C1 segment of cervical spinal cord (tissue), 14 donors: ENCODE measurements around the gene NAA35.
"Not testable (repeated sequence)": the region's sequence is repeated elsewhere in the genome, so short reads cannot be mapped to it uniquely, and the experiment has no call there.

ENCODE experiments used
- DNase-seq, 14 donors: peaks; one replicate each; lab custom pipeline; 2025; lab: John Stamatoyannopoulos, UW

Gene NAA35

DNA sequence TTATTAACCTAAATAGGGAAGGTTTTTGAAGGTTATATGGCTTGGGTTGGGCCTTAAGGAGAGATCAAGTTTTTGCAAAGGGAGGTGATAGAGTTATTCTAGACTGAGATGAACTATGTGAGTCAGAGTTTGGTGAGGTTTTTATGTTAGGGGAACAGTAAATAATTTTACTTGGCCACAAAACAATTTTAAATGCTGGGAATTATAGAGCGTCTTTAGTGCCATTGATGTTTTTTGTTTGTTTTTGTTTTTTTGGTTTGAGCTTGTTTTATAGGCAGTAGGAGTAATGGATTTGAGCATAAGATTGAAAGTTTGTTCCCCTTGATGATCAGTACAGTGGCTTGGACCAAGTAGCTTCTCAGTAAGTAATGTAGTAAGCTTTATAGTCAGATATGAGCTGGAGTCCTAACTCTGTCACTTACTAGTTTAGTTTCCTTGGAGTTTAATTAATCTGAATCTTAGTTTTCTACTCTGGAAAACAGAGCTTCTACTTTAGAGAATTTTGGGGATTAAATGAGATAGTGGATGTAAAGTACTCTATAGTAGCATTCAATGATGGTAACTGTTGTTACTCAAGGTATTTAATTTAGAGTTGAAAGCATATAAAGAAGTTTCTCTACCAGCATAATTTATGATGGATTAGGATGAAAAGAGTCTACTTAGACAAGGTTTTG lies 2.9 kb downstream of the NAA35 start:
- no peak for DNase-seq

DNA sequence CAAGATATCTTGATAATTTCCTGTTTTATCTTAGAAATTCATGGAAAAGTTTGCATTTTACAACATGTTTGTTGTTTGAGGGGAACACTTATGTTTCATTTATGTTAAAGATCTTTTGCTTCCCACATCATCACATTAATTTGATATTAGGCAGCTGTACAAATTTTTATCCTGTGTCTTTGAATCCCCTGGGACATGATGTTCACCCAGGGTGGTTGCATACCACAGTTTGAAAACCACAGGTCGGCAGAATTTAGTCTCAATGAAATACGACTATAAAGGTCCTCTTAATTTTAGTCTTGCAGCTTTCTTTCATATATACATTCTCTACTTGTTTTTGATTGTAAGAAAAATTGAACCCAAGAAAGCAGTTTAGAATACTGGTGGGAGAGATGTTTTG lies 3.7 kb downstream of the NAA35 start:
- no peak for DNase-seq

DNA sequence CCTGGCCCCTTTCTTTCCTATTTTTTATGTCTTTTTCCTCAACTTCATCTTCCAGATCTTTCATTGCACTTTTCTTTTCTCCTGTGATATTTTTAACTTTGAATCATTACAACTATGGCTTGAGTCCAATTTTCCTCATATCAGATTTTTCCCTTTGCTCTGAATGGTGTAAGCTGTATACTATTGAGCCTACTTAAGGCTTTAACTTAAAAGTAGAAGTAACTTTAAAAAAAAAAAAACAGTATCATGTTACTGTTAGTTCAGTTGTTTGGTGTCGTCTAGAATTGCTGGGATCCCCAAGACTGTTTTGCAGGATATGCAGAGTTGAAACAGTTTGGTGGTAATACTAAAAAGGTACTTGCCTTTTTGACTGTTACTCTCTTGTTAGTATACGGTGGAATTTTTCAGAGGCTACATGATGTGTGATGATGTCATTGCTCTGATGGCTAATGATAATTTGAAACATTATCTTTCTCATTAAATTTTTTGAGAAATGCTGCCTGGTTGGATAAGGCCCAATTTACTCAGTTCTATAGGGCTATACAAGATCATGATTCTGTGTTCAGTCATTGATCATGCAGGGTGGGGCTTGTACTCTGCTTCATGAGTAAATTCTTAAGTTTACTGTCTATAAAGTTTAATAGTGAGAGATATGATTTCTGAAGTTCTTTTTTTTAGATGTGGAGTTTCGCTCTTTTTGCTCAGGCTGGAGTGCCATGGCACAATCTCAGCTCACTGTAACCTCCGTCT lies 8.8 kb downstream of the NAA35 start:
- no peak for DNase-seq

DNA sequence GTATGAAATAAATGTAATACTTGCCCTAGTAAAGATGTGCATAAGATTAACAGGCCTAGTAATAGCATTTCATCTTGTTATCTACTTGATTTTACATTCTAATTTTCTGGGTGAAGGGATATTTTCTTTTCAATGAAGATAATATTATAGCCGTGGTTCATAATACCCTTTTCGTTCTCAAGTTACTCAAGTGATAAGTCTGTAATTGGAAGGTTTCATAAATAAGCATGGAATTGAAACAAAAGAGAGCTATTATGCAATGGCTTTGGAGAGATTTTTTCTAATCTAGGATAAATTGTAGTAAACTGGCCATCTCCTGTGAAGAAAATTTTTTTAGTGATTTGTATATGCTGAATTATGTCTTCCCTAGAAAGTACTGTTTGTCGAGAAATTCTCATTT lies 19.0 kb downstream of the NAA35 start:
- no peak for DNase-seq

DNA sequence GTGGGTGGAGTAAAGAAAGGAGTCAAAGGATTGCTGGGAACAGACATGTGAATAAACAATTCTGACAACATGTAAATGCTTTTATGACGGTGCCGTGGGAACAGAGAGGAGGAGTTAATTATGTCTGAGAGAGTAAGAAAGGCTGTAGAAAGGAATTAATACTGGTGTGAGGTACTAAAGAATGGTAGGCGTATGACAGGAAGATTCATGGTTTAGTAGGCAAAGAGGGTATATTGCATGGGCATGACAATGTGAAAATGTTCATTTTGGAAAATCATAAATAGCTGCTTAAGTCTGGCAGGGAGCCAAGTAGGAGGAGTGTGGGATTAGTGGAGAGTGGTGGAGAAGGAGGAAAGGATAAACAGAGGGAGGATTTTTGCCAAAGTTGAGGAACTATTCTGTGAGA lies 19.7 kb downstream of the NAA35 start:
- peak in 1 of 14 donors; percentile 10 for DNase-seq

DNA sequence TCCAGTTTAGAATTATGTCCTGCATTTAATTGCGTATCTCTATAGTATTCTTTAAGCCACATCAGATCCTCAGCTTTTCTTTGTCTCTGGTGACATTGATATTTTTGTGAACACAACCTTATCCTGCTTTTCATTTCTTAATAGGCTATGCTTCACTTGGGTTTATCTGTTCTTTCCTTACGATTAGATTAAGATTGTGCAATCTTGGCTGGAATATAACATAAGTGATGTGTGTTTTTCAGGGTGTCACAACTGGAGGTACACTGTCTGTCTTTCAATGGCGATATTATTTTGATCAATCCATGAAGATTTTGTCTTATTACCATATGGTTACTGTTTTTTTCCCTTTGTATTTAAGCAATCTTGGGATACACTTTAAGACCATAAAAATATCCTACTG lies 23.6 kb downstream of the NAA35 start:
- DNase-seq = no peak

DNA sequence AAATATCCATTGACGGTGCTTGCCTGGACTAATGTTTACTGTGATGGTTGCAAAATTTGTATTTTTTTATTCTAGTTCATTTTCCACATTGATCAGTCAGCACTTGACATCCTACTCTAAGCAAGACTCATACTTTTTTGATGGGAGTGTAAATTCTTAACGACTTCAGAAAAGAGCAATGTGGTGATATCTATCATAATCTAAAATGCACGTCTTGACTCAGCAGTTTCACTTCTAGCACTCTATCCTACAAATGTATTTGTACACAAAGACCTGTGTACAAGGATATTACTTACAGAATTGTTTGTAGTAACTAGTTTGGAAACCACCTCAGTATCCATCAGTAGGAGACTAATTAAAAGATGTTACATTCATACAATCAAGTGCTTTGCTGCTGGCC lies 24.0 kb downstream of the NAA35 start:
- no peak for DNase-seq

DNA sequence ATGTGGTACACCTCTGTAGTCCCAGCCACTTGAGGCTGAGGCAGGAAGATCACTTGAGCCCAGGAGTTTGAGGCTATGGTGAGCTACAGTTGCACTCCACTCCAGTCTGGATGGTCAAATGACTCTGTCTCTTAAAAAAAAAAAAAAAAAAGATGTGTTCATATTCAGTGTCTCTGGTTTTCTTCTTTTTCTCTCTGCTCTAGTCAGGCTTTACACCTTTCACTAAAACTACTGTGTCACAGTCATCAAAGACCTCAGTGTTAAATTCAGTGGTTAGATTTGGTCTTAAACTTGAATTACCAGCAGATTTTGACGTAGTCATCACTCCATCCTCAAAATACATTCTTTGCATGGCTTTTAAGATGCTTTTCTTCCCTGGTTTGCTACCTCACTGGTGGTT lies 28.8 kb downstream of the NAA35 start:
- no peak for DNase-seq

DNA sequence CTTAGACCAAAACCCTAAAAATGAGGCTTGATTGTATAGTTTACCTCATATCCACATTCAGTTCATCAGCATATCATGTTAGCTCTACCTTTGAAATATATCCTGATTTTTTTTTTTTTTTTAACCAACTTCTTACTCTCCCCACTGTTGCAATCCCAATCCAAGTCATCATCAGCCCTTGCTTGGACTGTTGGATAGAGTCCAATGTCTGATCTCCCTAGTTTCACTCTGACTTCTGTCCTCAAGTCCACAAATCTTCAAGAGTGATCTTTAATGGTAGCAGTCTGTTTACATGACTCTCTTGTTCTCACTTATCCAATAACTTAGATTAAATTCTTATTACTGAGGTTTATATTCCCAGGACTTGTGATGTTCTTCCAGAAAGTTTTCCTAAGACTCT lies 30.8 kb downstream of the NAA35 start:
- no peak for DNase-seq

DNA sequence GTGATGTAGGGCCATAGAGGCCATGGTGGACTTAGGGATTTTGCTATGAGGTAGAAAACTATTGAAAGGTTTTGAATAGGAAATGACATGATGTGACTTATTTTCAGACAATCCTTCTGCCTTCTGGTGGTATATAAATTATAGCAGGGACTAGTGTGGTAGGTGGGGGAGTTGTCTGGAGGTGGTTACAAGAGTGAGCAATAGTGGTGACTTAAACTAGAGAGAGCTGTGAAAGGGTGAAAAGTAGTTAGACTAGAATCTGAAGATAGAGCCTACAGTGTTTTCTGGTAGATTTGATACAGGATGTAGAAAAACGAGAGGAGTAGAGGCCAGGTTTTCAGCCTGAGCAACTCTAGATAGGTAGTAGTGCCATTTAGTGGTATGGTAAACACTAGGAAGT lies 32.3 kb downstream of the NAA35 start:
- no peak for DNase-seq

DNA sequence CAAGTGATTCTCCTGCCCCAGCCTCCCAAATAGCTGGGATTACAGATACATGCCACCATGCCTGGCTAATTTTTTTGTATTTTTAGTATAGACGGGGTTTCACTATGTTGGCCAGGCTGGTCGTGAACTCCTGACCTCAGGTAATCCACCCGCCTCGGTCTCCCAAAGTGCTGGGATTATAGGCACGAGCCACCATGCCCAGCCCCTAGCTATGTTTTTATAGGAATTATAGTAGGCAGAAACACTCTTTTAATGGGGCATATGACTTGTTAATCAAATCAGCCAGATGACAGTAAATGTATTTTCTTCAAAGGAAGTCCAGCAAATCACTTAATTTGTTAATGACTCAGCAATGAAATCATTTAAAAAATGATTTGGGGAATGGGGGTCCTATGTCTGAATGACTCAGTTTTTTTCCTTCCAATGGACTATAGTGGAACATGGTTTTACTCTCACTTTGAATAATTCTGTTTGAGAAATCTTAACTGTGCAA lies 33.2 kb downstream of the NAA35 start:
- not testable (repeated sequence) for DNase-seq

DNA sequence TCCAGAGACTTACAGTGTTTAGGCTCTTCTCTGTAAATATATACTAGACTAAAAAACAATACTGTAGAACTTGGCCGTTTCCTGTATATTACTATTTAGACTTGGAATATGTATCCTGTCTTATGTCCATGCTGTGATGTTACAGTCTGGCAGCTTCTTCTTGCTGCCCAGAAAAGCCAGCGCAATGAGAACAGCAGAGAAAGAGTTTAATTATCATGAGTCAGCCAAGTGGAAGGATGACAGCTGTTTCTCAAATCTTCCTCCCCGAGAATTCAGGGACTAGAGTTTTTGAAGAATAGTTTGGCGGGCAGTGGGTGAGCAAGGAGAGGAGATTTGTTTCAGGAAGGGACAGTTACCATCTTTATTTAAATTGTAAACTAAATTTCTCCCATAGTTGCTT lies 37.5 kb downstream of the NAA35 start:
- DNase-seq = peak in 1 of 14 donors; percentile 21

DNA sequence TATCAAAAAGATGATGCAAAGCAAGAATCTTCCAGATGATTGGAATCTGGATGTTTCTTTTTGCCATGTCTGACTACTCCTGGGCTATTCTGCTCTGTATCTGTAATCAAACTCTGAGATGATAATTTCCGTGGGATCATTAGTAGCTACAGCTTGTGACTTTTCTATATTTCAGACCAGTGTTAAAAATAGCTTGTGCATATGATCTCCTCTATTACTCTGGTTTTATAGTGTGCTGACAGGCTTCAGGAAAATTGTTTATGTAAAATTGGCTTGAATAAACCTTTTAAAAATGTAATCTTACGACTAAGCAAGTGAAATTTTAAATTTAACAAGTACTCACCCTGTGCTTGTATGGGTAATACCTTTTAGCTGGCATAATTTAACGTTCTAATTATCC lies 40.4 kb downstream of the NAA35 start:
- DNase-seq = no peak

DNA sequence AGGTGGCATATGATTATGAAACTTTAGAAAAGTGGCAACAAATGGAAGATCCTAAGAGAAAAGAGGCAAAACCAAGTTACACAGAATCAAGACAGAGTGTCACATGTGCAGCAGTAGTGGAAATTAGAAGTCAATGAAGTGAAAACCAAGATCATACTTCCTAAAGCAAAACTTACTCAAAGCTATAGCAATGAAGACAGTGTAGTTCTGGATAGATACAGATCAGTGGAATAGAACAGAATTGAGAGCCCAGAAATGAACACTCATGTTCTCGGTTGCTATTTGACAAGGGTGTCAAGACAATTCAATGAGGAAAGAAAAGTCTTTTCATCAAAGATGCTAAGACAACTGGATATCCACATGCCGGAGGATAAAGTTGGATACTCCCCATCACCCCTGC lies 43.5 kb downstream of the NAA35 start:
- DNase-seq = no peak

DNA sequence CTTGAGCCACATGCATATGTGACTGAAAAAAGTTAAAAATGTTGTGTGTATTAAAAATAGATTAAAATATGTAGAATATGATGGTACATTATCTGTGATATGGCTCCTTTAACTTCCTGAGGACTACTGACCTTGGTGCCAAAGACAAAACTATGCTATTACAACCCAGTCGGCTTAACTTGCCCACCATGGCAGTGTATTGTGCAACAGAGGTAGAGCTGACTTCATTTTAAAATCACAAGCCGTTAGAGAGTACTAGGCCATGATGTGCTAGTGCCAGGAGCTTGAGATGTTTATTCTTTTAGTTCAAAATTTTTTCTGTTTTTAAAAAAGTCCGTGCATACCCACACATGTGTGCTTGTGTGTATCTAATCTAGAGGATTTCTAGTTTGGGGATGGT lies 46.3 kb downstream of the NAA35 start:
- no peak for DNase-seq

DNA sequence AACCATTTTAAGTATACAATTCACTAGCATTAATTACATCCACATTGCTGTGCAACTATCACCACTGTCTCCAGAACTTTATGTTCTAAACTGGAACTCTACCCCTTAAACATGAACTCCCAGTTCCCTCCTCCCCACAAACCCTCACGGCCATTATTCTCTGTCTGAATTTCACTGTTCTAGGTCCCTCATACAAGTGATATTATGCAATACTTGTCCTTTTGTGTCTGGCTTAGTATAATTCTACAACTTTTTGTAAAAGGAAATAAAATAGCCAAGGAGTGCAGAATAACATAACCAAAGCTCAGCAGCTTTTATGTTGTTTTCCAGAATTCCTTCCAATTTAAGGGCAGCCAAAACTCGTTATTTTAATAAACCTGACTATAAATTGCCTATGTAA lies 53.2 kb downstream of the NAA35 start:
- DNase-seq = no peak

DNA sequence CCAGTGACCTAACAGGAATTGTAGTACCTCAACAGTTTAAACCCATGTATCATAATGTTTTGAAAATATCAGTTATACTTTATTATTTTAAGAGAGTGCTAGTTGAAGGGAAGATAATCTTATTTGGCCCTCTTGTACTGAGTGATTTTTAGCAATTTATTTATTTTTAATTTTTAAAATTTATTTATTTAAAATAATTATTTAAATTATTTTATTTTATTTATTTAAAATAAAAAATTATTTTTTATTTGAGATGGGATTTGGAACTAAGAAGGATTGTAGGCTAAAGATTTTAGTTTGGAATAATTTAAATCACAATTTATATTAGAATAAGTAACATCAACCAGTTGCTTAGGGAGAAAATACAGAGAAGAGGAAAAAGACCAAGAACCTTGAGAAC lies 54.2 kb downstream of the NAA35 start:
- DNase-seq = no peak

DNA sequence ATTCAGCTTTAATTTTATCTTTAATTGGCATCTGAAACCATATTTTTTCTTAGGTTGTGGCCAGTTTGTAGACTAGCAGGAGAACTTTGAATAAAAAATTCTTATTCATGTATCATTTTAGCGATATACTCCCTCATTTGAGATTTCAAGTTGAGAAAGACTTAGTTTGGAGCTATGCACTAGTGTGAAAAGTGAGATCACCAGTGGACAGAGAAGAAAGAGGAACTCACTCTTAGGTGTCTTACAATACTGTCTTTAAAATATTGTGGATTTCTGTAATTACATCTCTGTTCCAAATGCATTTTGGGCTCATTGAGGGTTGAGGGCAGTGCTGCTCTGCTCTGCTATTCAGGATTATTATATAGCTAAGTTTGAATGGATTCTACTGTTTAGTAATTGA lies 54.7 kb downstream of the NAA35 start:
- DNase-seq = no peak

DNA sequence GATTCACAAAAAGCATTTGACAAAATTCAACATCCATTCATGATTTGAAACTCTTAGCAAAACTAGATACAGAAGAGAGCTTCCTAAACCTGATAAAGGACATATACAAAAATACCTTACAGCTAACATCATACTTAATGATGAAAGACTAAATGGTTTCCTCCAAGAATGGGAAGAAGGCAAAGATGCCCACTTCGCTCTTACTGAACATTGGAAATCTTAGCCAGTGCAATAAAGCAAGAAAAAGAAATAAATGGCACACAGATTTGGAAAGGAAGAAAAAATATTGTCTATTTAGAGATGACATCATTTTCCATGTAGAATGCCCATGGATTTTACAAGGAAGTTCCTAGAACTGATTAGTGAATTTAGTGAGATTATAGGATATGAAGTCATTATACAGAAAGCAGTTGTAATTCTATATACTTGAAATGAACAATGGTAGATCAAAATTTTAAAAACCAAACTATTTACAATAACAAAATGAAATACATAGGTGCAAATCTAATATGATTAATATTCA lies 64.4 kb downstream of the NAA35 start:
- DNase-seq = no peak

DNA sequence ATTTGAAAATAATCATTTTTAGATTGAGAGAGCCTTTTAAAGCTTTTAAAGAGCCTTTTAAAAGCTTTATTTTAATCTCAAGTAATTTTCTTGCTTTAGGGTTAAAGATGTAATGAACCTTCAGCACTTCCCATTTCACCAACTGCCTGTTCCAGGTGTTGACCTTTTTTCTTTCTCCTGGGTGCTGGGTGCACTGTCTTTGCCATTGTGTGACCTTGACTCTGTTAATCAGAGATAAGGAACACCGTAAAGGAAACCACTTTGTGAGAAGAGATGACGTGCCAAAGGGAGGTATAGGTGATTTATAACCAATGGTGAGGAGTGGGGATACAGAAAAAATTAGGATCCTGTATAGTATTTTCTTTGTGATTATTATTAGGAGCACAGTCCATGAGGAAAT lies 68.2 kb downstream of the NAA35 start:
- DNase-seq = no peak

DNA sequence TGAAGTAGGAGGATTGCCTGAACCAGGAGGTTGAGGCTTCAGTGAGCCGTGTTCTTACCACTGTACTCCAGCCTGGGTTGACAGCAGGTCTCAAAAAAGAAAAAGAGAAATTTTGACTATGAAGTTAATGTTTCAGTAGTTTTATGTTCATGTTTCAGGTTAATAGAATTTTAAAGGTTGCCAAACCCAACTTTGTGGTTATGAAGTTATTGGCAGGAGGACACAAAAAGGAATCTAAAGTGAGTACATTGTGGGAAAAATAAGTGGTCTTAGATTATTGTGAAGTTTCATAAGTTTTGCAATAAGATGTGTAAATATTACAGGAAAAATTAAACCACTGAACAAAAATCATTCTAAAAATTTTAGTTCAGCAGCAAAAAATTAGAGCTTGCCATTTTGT lies 79.8 kb downstream of the NAA35 start:
- DNase-seq = no peak

DNA sequence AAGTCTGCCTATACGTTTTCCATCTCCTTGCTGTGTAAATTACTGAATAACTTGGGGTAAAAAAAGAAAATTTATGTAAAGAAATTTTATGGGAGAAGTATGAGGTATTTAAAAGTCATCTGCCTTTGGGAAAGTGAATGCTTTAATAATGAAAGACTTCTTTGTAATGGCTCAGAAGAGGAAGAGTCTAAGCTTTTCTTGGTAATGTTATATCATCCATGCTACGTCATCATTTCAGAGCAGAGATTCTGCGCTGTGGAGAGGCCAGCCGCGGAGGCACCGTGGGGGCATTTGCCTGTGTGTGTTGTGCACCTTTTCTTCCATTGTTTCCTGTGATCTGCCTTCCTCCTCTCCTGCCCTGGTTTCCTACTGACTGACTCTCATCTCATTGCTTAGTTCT lies 80.2 kb downstream of the NAA35 start:
- DNase-seq = no peak

DNA sequence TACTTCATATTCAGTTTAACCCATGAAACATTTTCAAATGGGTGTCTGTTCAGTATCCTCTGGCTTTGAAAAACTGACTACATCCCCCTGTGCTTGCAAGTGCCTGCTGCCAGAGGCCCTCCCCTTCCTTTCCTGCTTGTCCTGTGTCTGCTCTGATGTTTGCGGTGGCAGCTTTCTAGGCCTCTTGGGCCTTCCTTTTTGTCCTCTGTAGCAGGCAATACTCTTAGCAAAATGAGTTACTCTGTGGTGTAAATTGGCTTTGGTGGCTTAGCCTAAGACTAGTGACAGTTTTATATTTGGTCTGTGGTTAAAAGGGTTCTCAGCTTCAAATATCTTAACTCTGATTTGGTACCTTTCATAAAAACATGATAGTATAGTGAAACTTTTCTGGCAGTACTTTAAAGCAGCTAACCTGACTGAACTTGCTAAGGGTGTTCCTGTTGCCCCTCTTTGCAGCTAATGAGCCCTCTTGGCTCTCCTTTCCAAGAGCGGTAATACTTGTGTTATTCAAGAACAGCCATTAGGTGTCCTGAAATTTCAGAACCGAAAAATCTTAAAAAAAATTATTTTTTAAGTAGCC lies 81.8 kb downstream of the NAA35 start:
- no peak for DNase-seq
